ENCODE results near the gene MACROD1.

Gene MACROD1

GRCh38 chr11:64165842-64166635 lies at the start of gene MACROD1:
MACROD1 (minus strand) TSS chr11:64166113; CDS start chr11:64165994, 119 bp downstream.
- Histone ChIP-seq H3K4me1 (ENCODE audit: insufficient read depth, low read length) (peaks cover 7% of the 10 kb centered on the region; the same call in 1 of the 2 replicates), H3K36me3 (ENCODE audit: insufficient read depth, low read length) (no peaks in the 10 kb centered on the region), H3K9me3 (ENCODE audit: control insufficient read depth, insufficient read depth, low read length) (no peaks in the 10 kb centered on the region), H3K9ac (ENCODE audit: low read depth, low read length) (peak within 1 kb of the TSS; percentile 88)

- Histone ChIP-seq H3K9ac (ENCODE audit: low read depth, low read length) (no peak overlapping the region), H3K9me3 (ENCODE audit: control insufficient read depth, insufficient read depth, low read length) (no peaks in the 10 kb centered on the region), H3K4me1 (ENCODE audit: insufficient read depth, low read length) (peaks cover 16% of the 10 kb centered on the region; the same call in 1 of the 2 replicates), H3K36me3 (ENCODE audit: insufficient read depth, low read length) (no peaks in the 10 kb centered on the region)
Observed at GRCh38 chr11:64211181-64211872, 45.4 kb upstream of the MACROD1 start.

- H3K9ac ChIP-seq (ENCODE audit: low read depth, low read length), result no peak overlapping the region
- peaks cover 16% of the 10 kb centered on the region; the same call in 1 of the 2 replicates for H3K4me1 ChIP-seq (ENCODE audit: insufficient read depth, low read length)
- peaks cover 1% of the 10 kb centered on the region; the same call in 1 of the 2 replicates for H3K36me3 ChIP-seq (ENCODE audit: insufficient read depth, low read length)
- H3K9me3 ChIP-seq (ENCODE audit: control insufficient read depth, insufficient read depth, low read length), result no peaks in the 10 kb centered on the region
Observed at GRCh38 chr11:64210301-64211020, 44.5 kb upstream of the MACROD1 start.

- Histone ChIP-seq H3K9me3 (ENCODE audit: control insufficient read depth, insufficient read depth, low read length) (no peaks in the 10 kb centered on the region), H3K36me3 (ENCODE audit: insufficient read depth, low read length) (peaks cover 8% of the 10 kb centered on the region; the same call in 1 of the 2 replicates), H3K9ac (ENCODE audit: low read depth, low read length) (no peak overlapping the region), H3K4me1 (ENCODE audit: insufficient read depth, low read length) (peaks cover 19% of the 10 kb centered on the region; the same call in 1 of the 2 replicates)
Observed at GRCh38 chr11:64209563-64209843, 43.6 kb upstream of the MACROD1 start.

- Histone ChIP-seq H3K4me1 (ENCODE audit: insufficient read depth, low read length) (peaks cover 19% of the 10 kb centered on the region; the same call in 1 of the 2 replicates), H3K9me3 (ENCODE audit: control insufficient read depth, insufficient read depth, low read length) (no peaks in the 10 kb centered on the region), H3K36me3 (ENCODE audit: insufficient read depth, low read length) (peaks cover 13% of the 10 kb centered on the region), H3K9ac (ENCODE audit: low read depth, low read length) (no peak overlapping the region)
Observed at GRCh38 chr11:64208796-64209562, 43.1 kb upstream of the MACROD1 start.

- H3K36me3 ChIP-seq (ENCODE audit: insufficient read depth, low read length), result peaks cover 21% of the 10 kb centered on the region
Observed at GRCh38 chr11:64208086-64208795, 42.3 kb upstream of the MACROD1 start.

GRCh38 chr11:64207256-64208085 lies 41.6 kb upstream of the MACROD1 start:
- H3K36me3 ChIP-seq (ENCODE audit: insufficient read depth, low read length), result peaks cover 25% of the 10 kb centered on the region
- no peaks in the 10 kb centered on the region for H3K9me3 ChIP-seq (ENCODE audit: control insufficient read depth, insufficient read depth, low read length)
- no peak overlapping the region for H3K9ac ChIP-seq (ENCODE audit: low read depth, low read length)
- H3K4me1 ChIP-seq (ENCODE audit: insufficient read depth, low read length), result peaks cover 19% of the 10 kb centered on the region; the same call in 1 of the 2 replicates

More at GRCh38 chr11:64208086-64208795, 42.3 kb upstream of the MACROD1 start:
- Histone ChIP-seq H3K9ac (ENCODE audit: low read depth, low read length) (no peak overlapping the region), H3K9me3 (ENCODE audit: control insufficient read depth, insufficient read depth, low read length) (no peaks in the 10 kb centered on the region), H3K4me1 (ENCODE audit: insufficient read depth, low read length) (peaks cover 19% of the 10 kb centered on the region; the same call in 1 of the 2 replicates)

- Histone ChIP-seq H3K9me3 (ENCODE audit: control insufficient read depth, insufficient read depth, low read length) (no peaks in the 10 kb centered on the region), H3K36me3 (ENCODE audit: insufficient read depth, low read length) (peaks cover 30% of the 10 kb centered on the region), H3K9ac (ENCODE audit: low read depth, low read length) (no peak within 1 kb of the TSS), H3K4me1 (ENCODE audit: insufficient read depth, low read length) (peaks cover 19% of the 10 kb centered on the region; the same call in 1 of the 2 replicates)
Observed at GRCh38 chr11:64206457-64207255, 40.7 kb upstream of the MACROD1 start, which contains the start of gene FERMT3. FERMT3 (plus strand) TSS chr11:64206721; CDS start chr11:64207365, 644 bp downstream.

- Histone ChIP-seq H3K9me3 (ENCODE audit: control insufficient read depth, insufficient read depth, low read length) (no peaks in the 10 kb centered on the region), H3K36me3 (ENCODE audit: insufficient read depth, low read length) (peaks cover 42% of the 10 kb centered on the region), H3K9ac (ENCODE audit: low read depth, low read length) (no peak overlapping the region; the same call in 1 of the 2 replicates), H3K4me1 (ENCODE audit: insufficient read depth, low read length) (peaks cover 19% of the 10 kb centered on the region; the same call in 1 of the 2 replicates)
Observed at GRCh38 chr11:64204464-64204989, 38.6 kb upstream of the MACROD1 start.

GRCh38 chr11:64204080-64204440 lies 38.1 kb upstream of the MACROD1 start:
- Histone ChIP-seq H3K4me1 (ENCODE audit: insufficient read depth, low read length) (peaks cover 19% of the 10 kb centered on the region; the same call in 1 of the 2 replicates), H3K36me3 (ENCODE audit: insufficient read depth, low read length) (peaks cover 42% of the 10 kb centered on the region), H3K9me3 (ENCODE audit: control insufficient read depth, insufficient read depth, low read length) (no peaks in the 10 kb centered on the region), H3K9ac (ENCODE audit: low read depth, low read length) (no peak overlapping the region; the same call in 1 of the 2 replicates)

GRCh38 chr11:64203421-64204079 lies 37.6 kb upstream of the MACROD1 start:
- Histone ChIP-seq H3K4me1 (ENCODE audit: insufficient read depth, low read length) (peaks cover 19% of the 10 kb centered on the region; the same call in 1 of the 2 replicates), H3K9ac (ENCODE audit: low read depth, low read length) (no peak overlapping the region), H3K9me3 (ENCODE audit: control insufficient read depth, insufficient read depth, low read length) (no peaks in the 10 kb centered on the region), H3K36me3 (ENCODE audit: insufficient read depth, low read length) (peaks cover 44% of the 10 kb centered on the region)

All from ES-I3 (cell line).